Neuron (in vitro differentiated cells): ENCODE results near the gene RGS16.

Experiments
- H2AFZ ChIP-seq: one replicate; pipeline ENCODE4 v1.6.1; 2013; ENCODE audit warnings: low read depth, mild to moderate bottlenecking, inconsistent platforms, low read length, moderate library complexity
- H3K27me3 ChIP-seq: one replicate; pipeline ENCODE4 v1.6.1; 2013; ENCODE audit warnings: low read length; ENCODE audit not compliant: insufficient read depth
- H3K36me3 ChIP-seq: one replicate; pipeline ENCODE4 v1.6.1; 2013; ENCODE audit warnings: low read length; ENCODE audit not compliant: insufficient read depth
- H3K4me1 ChIP-seq: one replicate; pipeline ENCODE4 v1.6.1; 2013; ENCODE audit warnings: low read length; ENCODE audit not compliant: insufficient read depth
- H3K4me3 ChIP-seq: 2 replicates; pipeline ENCODE4 v1.5.1; 2013; ENCODE audit warnings: mild to moderate bottlenecking, low read length, moderate library complexity
- H3K9me3 ChIP-seq: one replicate; pipeline ENCODE4 v1.6.1; 2013; ENCODE audit warnings: low read length

The RGS16 gene

DNA sequence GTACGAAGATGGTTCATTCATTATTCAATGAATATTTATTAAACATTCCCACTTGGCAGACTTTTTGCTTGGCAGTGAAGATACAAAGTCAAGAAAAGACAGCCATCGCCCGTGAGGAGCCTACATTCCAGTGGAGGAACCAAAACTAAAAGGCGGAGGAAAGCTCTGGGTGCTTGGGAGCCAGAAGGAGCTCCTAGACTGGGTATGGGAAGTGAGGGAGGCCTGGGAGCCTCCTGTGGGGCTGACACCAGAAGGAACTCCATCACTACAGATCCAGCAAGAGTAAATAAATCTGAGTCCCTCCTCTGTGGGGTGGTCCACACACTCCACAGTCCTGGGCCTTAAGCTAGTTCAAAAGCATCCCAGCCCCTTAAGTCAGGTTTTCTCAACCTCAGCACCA is 30.0 kb downstream of the RGS16 start:
- Histone ChIP-seq H3K9me3 (no peaks in the 10 kb centered on the region), H3K4me3 (no peak overlapping the region), H2AFZ (no peak overlapping the region), H3K36me3 (peaks cover 3% of the 10 kb centered on the region), H3K4me1 (no peaks in the 10 kb centered on the region), H3K27me3 (peaks cover 3% of the 10 kb centered on the region)

DNA sequence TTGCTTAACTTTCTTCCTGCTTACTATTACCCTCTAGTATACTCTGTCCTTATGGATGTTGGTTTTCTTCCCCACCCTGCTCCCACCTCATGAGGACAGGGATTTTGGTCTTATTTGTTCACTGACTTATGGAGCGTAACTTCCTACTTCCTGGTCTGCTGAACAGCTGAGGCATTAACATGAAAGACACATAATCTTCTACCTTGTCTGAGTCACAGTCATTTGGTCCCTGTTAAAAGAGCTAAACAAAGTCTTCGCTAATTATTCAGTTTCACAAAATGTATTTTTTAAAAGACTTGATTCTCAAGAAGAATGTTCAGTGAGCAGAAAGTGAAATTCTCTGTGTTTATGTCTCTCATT is 33.6 kb downstream of the RGS16 start:
- peaks cover 3% of the 10 kb centered on the region for H3K27me3 ChIP-seq
- no peak overlapping the region for H3K4me3 ChIP-seq
- H3K4me1 ChIP-seq, result no peaks in the 10 kb centered on the region
- peaks cover 3% of the 10 kb centered on the region for H3K36me3 ChIP-seq
- no peaks in the 10 kb centered on the region for H3K9me3 ChIP-seq
- H2AFZ ChIP-seq, result no peak overlapping the region

DNA sequence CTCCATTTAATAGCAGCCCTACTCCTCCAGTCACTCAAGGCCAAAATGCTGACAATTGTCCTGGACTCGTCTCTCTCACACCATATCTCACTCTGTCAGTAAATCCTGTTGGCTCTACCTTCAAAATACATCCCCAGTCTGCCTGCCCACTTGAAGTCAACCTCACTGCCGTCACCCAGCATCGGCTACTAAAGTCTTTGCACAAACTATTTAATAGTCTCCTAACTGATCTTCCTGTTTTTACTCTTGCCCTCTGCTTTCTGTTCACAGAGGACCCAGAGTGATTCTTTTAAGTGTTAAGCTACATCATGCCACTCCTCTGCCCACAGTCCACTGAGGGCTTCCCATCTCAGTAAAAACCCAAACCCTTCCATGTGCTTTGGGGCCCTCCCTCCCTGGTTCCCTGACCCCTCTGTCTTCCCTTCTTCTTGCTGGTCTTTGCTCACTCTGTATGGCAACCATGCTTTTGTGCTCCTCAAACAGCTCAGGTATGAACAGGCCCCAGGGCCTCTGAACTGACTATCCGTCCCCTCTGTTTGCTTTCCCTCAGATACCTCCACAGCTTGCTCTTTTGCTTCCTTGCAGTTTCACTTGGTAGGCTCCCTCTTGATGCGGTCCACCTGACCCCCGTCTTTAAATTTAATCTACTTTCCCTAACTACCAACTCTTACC is 34.1 kb downstream of the RGS16 start:
- no peak overlapping the region for H3K4me3 ChIP-seq
- no peaks in the 10 kb centered on the region for H3K4me1 ChIP-seq
- no peaks in the 10 kb centered on the region for H3K9me3 ChIP-seq
- peaks cover 3% of the 10 kb centered on the region for H3K27me3 ChIP-seq
- no peak overlapping the region for H2AFZ ChIP-seq
- H3K36me3 ChIP-seq, result peaks cover 2% of the 10 kb centered on the region

DNA sequence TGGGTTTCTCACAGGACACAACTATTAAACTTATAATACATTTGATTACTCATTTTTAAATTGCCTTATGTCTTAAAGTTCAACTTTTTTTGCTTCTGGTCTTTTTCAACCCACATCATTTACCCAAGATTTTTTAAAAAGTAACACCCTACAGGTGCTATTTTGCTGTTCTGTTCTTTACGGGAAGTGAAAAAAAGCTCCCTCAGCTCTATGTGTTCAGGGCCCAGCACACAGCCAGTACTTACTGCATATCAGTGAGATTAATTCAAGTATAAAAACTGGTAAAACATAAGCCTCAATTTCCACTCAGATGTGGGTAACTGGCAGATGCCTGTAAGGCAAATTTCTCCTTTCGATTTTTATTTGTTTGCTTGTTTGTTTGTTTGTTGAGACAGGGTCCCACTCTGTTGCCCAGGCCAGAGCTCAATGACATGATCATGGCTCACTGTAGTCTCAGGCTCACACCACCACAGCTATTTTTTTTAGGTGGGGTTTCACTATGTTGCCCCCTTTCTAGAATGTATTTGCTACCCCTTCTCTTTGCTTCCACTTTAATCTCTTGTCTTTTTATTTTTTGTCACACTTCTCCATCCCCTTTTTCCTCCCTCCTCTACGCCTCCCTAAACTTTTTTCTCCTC is 35.4 kb downstream of the RGS16 start:
- no peaks in the 10 kb centered on the region for H3K4me1 ChIP-seq
- peaks cover 7% of the 10 kb centered on the region for H3K27me3 ChIP-seq
- no peaks in the 10 kb centered on the region for H3K9me3 ChIP-seq
- no peaks in the 10 kb centered on the region for H3K36me3 ChIP-seq
- no peak overlapping the region for H3K4me3 ChIP-seq
- H2AFZ ChIP-seq, result no peak overlapping the region

DNA sequence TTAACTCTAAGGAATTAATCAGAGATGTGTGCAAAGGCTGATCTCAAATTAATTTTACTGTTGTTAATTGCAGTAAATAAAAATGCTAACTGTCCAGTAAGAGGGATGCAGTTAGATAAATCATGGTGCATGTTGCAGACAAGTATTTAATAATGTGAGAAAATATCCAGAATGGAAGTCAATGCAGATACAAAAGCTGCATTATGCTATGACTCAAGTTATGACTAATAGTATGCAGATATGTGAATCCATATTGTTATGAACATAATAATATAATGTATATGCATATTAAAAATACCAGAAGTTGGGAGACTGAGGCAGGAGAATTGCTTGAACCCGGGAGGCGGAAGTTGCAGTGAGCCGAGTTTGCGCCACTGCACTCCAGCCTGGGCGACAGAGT is 36.6 kb downstream of the RGS16 start:
- H2AFZ ChIP-seq, result no peak overlapping the region
- H3K36me3 ChIP-seq, result no peaks in the 10 kb centered on the region
- no peaks in the 10 kb centered on the region for H3K4me1 ChIP-seq
- H3K27me3 ChIP-seq, result peaks cover 8% of the 10 kb centered on the region
- no peaks in the 10 kb centered on the region for H3K9me3 ChIP-seq
- no peak overlapping the region for H3K4me3 ChIP-seq

DNA sequence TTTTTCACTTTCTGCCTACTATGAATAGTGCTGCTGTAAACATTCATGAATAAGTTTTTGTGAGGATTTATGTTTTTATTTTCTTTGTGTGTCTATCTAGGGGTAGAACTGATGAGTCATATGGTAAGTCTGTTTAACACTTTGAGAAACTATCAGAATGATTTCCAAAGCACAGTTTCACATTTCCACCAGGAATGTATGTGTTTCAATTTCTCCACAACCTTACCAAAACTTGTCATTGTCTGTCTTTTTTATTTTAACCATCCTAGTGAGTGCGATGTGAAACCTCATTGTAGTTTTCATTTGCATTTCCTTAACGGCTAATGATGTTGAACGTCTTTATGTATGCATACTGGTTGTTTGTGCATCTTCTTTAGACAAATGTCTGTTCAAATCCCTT is 38.7 kb downstream of the RGS16 start:
- Histone ChIP-seq H3K27me3 (peaks cover 18% of the 10 kb centered on the region), H3K9me3 (no peaks in the 10 kb centered on the region), H3K4me1 (no peaks in the 10 kb centered on the region), H3K4me3 (no peak overlapping the region), H2AFZ (no peak overlapping the region), H3K36me3 (no peaks in the 10 kb centered on the region)

DNA sequence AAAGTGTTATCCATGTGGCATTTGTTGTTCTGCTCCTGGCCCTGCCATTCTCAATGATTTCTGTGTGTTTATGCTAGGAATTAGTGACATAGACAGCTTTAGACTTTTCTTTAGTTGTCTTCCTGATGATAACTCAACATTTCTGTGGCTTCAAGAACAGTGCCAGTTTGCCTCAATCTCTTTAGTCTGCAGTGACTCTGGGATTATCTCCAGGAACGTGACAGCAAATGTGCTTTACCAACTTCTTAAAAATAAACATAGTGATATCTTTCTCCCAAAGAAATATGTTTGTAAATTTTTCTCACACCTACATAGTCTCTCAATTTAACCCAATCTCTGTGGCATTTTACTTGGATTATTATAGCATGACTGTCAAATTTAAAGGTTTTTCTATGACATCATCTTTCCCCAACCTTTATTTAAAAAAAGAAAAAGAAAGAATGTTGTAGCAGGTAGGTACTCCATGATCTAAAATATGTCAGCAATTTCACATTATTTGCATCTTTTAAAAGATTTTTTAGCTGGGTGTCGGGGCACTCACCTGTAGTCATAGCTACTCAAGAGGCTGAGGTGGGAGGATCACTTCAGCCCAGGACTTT is 39.7 kb downstream of the RGS16 start:
- H3K4me1 ChIP-seq, result no peaks in the 10 kb centered on the region

DNA sequence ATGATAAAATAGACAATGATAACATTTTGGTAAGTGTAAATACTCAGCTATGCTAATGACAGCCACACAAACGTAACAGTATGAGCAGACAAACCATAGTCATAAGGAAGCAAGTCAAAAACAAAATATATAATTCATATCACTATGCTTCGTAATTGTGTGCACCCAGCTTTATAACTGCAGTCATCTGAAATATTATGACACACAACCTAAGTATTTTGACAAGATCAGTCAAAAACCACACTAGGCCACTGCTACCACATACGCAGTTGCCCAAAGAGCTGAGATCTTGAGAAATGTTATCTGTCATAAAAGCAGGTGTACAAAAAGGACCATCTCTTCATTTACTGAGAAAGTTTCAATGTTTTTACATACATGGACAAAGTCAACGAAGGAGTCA is 41.1 kb downstream of the RGS16 start:
- H3K4me3 ChIP-seq, result no peak overlapping the region
- peaks cover 17% of the 10 kb centered on the region for H3K27me3 ChIP-seq
- H3K4me1 ChIP-seq, result no peaks in the 10 kb centered on the region
- H3K36me3 ChIP-seq, result no peaks in the 10 kb centered on the region
- H3K9me3 ChIP-seq, result no peaks in the 10 kb centered on the region
- H2AFZ ChIP-seq, result no peak overlapping the region

More for the DNA sequence above, 39.7 kb downstream of the RGS16 start:
- H3K9me3 ChIP-seq, result no peaks in the 10 kb centered on the region
- H3K4me3 ChIP-seq, result no peak overlapping the region
- H3K27me3 ChIP-seq, result peaks cover 17% of the 10 kb centered on the region
- no peak overlapping the region for H2AFZ ChIP-seq
- no peaks in the 10 kb centered on the region for H3K36me3 ChIP-seq

DNA sequence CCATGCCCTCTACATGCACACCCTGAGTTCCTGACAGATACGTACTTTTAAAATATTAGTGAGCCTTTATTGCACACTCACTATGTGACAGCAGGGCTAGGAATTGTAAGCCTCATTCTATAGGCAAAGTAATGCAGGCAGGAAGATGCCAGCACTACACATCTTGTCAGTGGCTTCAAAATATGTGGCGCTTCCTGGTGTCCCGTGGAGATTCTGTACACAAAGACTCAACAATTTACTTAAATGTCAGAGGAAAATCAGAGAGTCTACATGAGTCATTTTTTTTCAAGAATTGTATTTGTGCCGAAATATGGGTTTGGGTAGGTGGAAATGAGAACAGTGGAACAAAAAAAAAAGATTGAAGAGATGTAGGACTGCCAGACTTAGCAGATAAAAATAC is 42.7 kb downstream of the RGS16 start:
- H3K9me3 ChIP-seq, result no peaks in the 10 kb centered on the region
- H3K4me3 ChIP-seq, result no peak overlapping the region
- H3K36me3 ChIP-seq, result no peaks in the 10 kb centered on the region
- H3K4me1 ChIP-seq, result no peaks in the 10 kb centered on the region
- no peak overlapping the region for H2AFZ ChIP-seq
- H3K27me3 ChIP-seq, result peaks cover 17% of the 10 kb centered on the region

DNA sequence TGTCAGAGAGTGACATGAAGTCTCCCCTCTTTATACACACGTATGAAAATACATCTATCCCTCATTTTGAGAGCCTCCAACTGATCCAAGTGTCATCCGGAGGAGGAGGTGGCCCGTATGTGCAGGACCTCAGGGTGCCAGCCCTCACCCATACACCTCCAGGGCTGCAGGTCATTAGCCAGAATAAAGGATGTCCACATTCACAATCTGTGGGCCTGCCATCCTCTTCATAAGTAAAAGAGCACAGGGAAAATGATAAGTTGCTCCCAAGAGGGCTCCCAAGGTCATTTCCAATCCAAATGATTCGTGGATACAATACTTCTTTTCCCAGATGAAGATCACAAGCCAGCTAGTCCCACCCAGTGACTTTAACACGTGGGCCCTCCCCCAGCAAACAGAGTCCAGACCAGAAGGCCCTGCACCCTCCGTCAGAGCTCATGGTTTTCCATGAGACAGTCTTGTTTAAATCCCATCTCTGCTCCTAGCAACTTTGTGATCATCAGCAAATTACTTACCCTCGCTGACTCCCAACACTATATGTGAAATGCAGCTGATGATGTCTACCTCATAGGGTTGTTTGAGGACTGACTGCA is 43.7 kb downstream of the RGS16 start:
- H3K27me3 ChIP-seq, result peaks cover 17% of the 10 kb centered on the region
- H3K4me3 ChIP-seq, result no peak overlapping the region
- H3K36me3 ChIP-seq, result no peaks in the 10 kb centered on the region

DNA sequence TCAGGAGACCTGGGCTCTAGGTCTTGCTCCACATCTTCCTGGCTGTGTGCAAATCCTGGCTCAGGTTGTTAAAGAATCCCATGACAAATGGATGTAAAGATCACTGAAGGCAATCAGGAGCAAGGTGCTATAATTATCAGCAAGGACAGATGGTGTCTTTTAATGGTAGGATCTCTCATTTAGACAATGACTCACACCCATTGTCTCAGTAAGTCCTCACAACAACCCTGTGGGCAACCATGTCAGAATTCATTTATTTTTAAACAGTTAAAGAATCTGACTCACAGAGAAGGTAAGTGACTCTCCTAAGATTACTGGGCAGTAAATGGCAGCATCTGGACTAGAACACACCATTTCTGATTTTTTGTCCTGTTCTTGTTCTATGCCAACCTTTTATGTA is 47.9 kb downstream of the RGS16 start:
- H3K9me3 ChIP-seq, result peaks cover 2% of the 10 kb centered on the region
- H3K27me3 ChIP-seq, result peaks cover 6% of the 10 kb centered on the region
- H2AFZ ChIP-seq, result no peak overlapping the region
- H3K36me3 ChIP-seq, result no peaks in the 10 kb centered on the region
- no peak overlapping the region for H3K4me3 ChIP-seq
- no peaks in the 10 kb centered on the region for H3K4me1 ChIP-seq

More for the DNA sequence above, 43.7 kb downstream of the RGS16 start:
- H2AFZ ChIP-seq, result no peak overlapping the region
- H3K9me3 ChIP-seq, result no peaks in the 10 kb centered on the region
- H3K4me1 ChIP-seq, result no peaks in the 10 kb centered on the region

DNA sequence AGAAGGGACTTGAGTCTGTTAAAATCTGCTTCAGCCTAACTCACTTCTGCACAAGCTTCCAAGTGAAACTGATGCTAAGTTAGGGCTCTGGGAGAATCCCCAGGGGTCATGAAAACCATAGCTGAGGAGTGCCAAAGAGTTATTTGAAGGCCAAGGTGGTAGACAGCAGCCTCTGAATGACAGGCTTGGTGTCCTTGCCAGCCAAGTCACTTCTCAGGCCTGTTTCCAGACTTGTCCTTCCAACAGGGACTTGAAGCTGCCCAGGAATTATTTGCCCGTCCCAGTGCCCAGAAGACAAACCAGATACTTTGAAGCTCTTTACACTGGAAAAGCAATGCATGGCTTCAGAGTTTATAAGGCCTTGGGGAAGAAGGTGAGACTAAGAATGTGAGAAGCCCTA is 48.7 kb downstream of the RGS16 start:
- Histone ChIP-seq H3K4me3 (no peak overlapping the region), H3K9me3 (peaks cover 2% of the 10 kb centered on the region), H2AFZ (no peak overlapping the region), H3K4me1 (no peaks in the 10 kb centered on the region), H3K36me3 (no peaks in the 10 kb centered on the region), H3K27me3 (peaks cover 2% of the 10 kb centered on the region)

DNA sequence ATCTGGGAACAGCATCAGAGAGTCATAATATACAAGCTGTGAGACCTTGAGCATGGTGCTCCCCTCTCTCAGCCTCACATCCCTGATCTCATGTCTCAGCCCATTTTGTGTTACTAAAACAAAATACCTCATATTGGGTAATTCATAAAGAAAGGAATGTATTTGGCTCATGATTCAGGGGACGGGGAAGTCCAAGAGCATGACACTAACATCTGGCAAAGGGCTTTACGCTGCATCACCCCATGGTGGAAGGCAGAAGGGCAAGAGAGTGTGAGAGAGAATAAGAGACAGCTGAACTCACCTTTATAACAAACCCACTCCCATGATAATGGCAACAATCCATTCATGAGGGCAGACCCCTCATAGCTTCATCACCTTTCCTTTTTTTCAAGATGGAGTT is 51.7 kb downstream of the RGS16 start:
- Histone ChIP-seq H3K9me3 (peaks cover 2% of the 10 kb centered on the region), H2AFZ (no peak overlapping the region), H3K27me3 (no peaks in the 10 kb centered on the region), H3K4me1 (no peaks in the 10 kb centered on the region), H3K36me3 (no peaks in the 10 kb centered on the region), H3K4me3 (no peak overlapping the region)
